Upper lobe of right lung (tissue), 1 donor: ENCODE results near the gene TCTN2. TPM values are rescaled to one million over a fixed set of nuclear protein-coding genes. Genes with fewer than 3 reads are reported as not detected.

Experiments
- ATAC-seq: fragments of 200-7000 bp; cut with Tn5 transposase; one replicate; pipeline ENCODE4 v1.9.1; 2020; ENCODE audit warnings: mild to moderate bottlenecking, moderate library complexity
- DNase-seq: peaks from one replicate; pipeline ENCODE4 v3.0.0-alpha.2; 2020
- H3K27ac ChIP-seq: fragments of 200-600 bp; one replicate; pipeline ENCODE4 v1.8.0; 2022
- H3K27me3 ChIP-seq: fragments of 200-600 bp; one replicate; pipeline ENCODE4 v1.8.0; 2022; ENCODE audit warnings: mild to moderate bottlenecking
- H3K36me3 ChIP-seq: fragments of 200-600 bp; one replicate; pipeline ENCODE4 v1.8.0; 2022
- H3K4me1 ChIP-seq: fragments of 200-600 bp; one replicate; pipeline ENCODE4 v1.8.0; 2022
- H3K4me3 ChIP-seq: fragments of 200-600 bp; one replicate; pipeline ENCODE4 v1.8.0; 2022; ENCODE audit warnings: mild to moderate bottlenecking
- H3K9me3 ChIP-seq: fragments of 200-600 bp; one replicate; pipeline ENCODE4 v1.8.0; 2022
- CTCF ChIP-seq: fragments of 200-600 bp; IDR thresholded peaks from one replicate; pipeline ENCODE4 v1.8.0; 2022; ENCODE audit warnings: antibody characterized with exemption
- intact Hi-C: fragments of 100-400 bp; cut with DNase I; formaldehyde crosslinking; loops from one replicate; pipeline ENCODE4 v1.11.0; 2022
- total RNA-seq: library from RNA; stranded (reverse); fragmentation: NEBNext Ultra II Directional; extraction: Animal tissue kit (Norgen Biotek cat#: 25700); gene quantifications from one replicate; pipeline ENCODE4 v1.2.1, GENCODE V29; 2021
- donor health status: DM: no; HTN: yes; CAD: no; lungs with severe emphysema.

Gene TCTN2
- total RNA-seq, 1 donor from 2014 or later = 10.5 TPM

- Histone ChIP-seq H3K27ac (no peak overlapping the region), H3K9me3 (no peaks in the 10 kb centered on the region), H3K4me1 (peaks cover 3% of the 10 kb centered on the region), H3K4me3 (no peak overlapping the region), H3K36me3 (peaks cover 66% of the 10 kb centered on the region), H3K27me3 (no peaks in the 10 kb centered on the region)
- ATAC-seq = no peak
- intact Hi-C loops = no loop called here
- no peak for DNase-seq
- no peak for TF ChIP-seq CTCF
These were observed 25.5 kb upstream of the TCTN2 start for GRCh38 chr12:123645380-123645779.

GRCh38 chr12:123645878-123646277 lies 25.0 kb upstream of the TCTN2 start:
- peaks cover 3% of the 10 kb centered on the region for H3K4me1 ChIP-seq
- H3K36me3 ChIP-seq = peaks cover 66% of the 10 kb centered on the region
- H3K4me3 ChIP-seq = no peak overlapping the region
- DNase-seq (no peak), ATAC-seq (no peak)
- H3K27me3 ChIP-seq = no peaks in the 10 kb centered on the region
- TF ChIP-seq CTCF = no peak
- intact Hi-C loops = no loop called here
- no peak overlapping the region for H3K27ac ChIP-seq
- no peaks in the 10 kb centered on the region for H3K9me3 ChIP-seq

- Histone ChIP-seq H3K36me3 (peaks cover 75% of the 10 kb centered on the region), H3K4me3 (no peak overlapping the region), H3K4me1 (peaks cover 3% of the 10 kb centered on the region), H3K27me3 (no peaks in the 10 kb centered on the region), H3K27ac (no peak overlapping the region), H3K9me3 (no peaks in the 10 kb centered on the region)
- ATAC-seq (no peak), DNase-seq (no peak)
- intact Hi-C loops = no loop called here
- no peak for TF ChIP-seq CTCF
These were observed 22.5 kb upstream of the TCTN2 start for GRCh38 chr12:123648401-123648800.

- DNase-seq (no peak), ATAC-seq (no peak)
- intact Hi-C loops = no loop called here
- TF ChIP-seq CTCF = no peak
- Histone ChIP-seq H3K4me3 (no peak overlapping the region), H3K9me3 (no peaks in the 10 kb centered on the region), H3K4me1 (no peaks in the 10 kb centered on the region), H3K36me3 (peaks cover 55% of the 10 kb centered on the region), H3K27ac (no peak overlapping the region), H3K27me3 (no peaks in the 10 kb centered on the region)
These were observed 16.7 kb upstream of the TCTN2 start for GRCh38 chr12:123654129-123654701.

- Histone ChIP-seq H3K4me1 (no peaks in the 10 kb centered on the region), H3K4me3 (no peak overlapping the region), H3K9me3 (no peaks in the 10 kb centered on the region), H3K27ac (no peak overlapping the region), H3K27me3 (no peaks in the 10 kb centered on the region), H3K36me3 (peaks cover 55% of the 10 kb centered on the region)
- DNase-seq = no peak
- intact Hi-C loops = no loop called here
- no peak for TF ChIP-seq CTCF
- no peak for ATAC-seq
These were observed 15.5 kb upstream of the TCTN2 start for GRCh38 chr12:123655420-123655819.

- no peaks in the 10 kb centered on the region for H3K27me3 ChIP-seq
- no peak overlapping the region for H3K4me3 ChIP-seq
- intact Hi-C loops = no loop called here
- H3K9me3 ChIP-seq = no peaks in the 10 kb centered on the region
- DNase-seq (no peak), ATAC-seq (no peak)
- H3K4me1 ChIP-seq = no peaks in the 10 kb centered on the region
- peaks cover 45% of the 10 kb centered on the region for H3K36me3 ChIP-seq
- no peak overlapping the region for H3K27ac ChIP-seq
- no peak for TF ChIP-seq CTCF
These were observed 14.5 kb upstream of the TCTN2 start for GRCh38 chr12:123656392-123656791.
